ENCODE data around the gene RNF212.
"Not testable (repeated sequence)": the region's sequence is repeated elsewhere in the genome, so short reads cannot be mapped to it uniquely, and the experiment has no call there.

RNF212 gene

DNA sequence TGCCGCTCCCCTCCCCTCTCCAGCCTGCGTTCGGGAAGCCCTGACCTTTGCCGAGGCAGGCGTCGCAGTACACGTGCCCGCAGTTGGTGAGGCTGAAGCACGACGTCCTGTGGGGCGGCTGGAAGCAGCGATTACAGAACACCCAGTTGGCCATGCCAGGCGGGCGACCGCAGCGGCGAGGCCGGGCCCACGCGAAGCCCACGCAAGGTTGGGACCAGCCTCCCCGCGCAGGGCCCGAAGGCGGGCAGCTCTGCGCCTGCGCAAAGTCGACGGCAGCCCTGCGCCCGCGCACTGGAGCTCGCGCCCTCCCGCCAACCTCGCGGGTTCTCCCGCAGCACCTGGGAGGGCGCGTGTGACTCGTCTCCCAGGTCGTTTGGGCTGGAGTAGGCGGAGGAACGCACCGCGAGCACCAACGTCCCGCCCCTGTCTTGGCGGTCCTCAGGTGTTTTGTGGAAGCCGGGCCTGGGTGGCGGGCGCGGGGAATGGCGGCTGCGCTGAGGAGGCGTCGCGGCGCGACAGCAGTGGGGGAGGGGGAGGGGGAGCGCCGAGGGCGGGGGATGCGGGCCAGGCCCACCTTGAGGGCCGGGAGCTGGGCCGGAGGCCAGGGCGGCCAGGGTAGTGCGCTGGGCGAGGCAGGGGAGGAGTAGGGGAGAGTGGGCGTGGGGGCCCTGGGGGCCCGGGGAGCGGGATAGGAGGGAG, at the start of gene RNF212:
RNF212 (minus strand) TSS at position 254 of the 699 bp plus-strand sequence; CDS start at position 154, 100 bp downstream.
- no peak for DNase-seq

DNA sequence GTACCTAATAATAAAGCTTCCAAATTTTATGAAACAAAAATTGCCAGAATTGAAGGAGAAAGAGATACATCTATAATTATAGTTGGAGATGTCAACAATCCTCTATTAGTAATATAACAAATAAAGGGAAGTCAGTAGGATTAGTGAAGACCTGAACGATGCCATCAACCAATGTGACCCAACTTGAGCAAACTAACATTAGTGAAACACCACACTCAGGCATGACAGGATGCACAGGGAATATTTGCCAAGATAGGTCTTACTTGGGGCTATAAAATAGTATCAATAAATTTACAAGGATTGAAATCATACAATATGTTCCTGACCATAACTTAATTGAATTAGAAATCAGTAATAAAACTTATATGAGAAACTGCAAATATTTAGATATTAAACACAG, 47.0 kb upstream of the RNF212 start:
- DNase-seq, result no peak

- DNase-seq, result no peak
Observed at GRCh38 chr4:1156069-1156468, 42.7 kb upstream of the RNF212 start.

- no peak for DNase-seq
Observed at GRCh38 chr4:1155314-1155713, 42.0 kb upstream of the RNF212 start.

DNA sequence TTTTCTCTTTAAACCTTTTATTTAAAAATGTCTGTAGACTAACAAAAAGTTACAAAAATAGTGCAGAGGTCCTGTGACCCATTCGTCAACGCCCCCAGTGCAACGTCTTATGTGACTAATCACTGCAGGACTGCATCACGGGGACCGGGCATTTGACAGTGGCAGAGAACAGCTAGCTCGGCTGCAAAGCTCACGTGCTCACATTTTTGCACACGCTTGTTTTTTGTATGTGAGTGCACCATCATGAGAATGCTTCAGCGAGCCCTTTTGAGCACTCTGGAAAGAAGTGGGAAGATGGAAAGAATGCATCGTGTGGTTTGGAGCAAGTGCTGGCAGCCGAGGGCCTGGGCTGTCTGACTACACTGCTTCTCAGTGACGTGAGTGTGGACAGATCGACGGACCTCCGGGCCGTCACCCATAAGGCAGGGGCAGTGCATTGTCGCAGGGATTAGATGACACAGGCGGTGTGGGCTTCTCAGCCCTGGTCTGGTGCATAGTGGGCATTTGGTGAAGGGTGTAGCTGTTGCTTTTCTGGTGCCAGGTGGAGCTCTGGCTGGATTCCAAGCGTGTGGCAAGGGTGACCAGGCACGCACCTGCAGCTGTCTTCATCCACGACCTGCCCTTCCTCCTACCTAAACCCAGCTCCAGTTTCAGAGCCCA, 41.3 kb upstream of the RNF212 start:
- no peak for DNase-seq

- DNase-seq, result no peak
Observed at GRCh38 chr4:1154126-1154522, 40.8 kb upstream of the RNF212 start.

DNA sequence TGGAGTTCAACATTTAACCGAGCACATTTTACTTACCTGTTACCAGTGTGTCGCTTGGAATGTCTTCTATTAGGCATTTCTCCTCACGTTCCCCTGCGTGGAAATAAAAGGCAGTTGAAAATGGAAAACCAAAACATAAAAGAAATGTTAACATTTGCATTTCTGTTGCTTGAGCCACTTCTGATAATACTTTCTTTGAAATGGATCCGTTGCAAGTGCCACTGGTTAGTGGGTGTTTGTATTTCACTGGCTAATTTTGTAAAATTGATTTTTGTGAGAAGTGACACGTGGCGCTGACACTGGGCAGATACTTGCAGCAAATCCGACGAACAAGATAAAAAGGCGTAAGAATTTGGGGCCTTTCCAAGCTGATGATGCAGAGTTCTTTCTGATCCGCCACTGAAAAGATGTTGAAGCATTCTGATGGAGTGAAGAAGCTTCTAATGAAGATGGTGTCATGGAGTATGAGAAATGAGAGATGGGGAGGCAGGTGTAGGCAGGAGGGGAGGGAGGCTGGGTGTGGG, 40.3 kb upstream of the RNF212 start:
- no peak for DNase-seq

- no peak for DNase-seq
Observed at GRCh38 chr4:1152290-1152689, 38.9 kb upstream of the RNF212 start.

DNA sequence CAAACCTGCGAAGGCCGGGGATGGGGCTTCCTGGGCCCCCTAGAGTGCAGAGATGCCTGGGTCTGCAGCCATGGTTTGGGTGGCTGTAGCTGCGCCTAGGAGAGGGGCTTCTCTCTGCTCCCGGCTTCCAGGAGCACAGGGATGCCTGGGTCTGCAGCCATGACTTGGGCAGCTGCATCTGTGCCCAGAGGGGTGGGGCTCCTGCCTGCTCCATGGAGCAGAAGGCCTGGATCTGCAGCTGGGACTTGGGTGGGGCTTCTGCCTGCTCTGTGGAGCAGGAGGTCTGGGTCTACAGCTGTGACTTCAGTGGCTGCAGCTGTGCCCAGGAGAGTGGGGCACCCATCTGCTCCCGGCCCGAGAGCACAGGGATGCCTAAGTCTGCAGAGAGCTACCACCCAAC, 38.2 kb upstream of the RNF212 start:
- no peak for DNase-seq

DNA sequence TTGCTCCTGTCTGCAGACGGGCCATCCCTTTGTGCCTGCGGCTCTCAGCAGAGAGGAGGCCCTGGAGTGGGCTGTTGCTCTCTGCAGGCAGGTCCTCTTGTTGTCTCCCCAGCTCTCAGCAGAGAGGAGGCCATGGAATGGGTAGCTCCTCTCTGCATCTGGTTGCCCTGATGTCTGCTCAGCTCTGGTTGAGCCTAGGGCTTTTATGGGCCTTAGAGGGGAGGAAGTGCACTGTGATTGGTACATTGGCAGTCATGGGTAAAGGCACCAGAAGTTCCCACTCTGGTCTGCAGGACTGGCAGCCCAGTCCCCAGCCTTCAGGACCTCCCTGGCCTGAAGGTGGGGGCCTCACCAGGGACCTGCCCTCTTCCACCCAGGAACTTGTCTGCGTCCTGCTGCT, 37.5 kb upstream of the RNF212 start:
- no peak for DNase-seq

- DNase-seq, result no peak
Observed at GRCh38 chr4:1139860-1140259, 26.5 kb upstream of the RNF212 start.

DNA sequence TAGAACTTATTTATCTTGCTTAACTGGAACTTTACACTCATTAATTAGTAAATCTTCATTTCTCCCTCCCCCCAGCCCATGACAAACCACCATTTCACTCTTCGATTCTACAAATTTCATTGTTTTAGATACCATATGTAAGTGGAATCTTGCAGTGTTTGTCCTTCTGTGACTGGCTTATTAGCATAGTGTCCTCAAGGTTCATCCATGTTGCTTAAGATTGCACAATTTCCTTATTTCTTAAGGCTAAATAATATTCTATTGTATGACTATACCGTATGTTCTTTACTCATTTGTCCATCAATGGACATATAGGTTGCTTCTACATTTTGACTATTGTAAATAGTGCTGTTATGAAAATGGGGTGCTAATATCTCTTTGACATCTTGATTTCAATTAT, 24.5 kb upstream of the RNF212 start:
- no peak for DNase-seq

GRCh38 chr4:1137063-1137776, 23.9 kb upstream of the RNF212 start:
- DNase-seq, result no peak

DNA sequence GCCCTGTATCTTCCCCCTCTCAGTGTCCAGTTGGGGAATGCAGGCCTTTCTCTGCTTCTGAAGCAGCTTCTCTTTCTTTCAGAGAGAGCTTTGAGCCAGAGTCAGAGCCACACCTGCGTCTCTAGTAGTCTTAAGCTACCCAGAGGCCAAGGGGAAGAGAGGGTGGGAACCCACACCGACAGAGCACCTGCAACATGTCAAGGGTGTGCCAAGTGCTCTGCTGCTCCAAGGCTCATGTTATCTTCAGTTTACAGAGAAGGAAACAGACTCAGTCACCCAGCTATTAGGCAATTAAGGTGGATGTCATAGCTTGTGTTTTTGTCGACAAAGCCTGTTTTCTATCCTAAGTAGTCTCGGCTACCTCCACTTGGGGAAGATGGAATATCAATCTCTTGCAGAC, 22.7 kb upstream of the RNF212 start:
- DNase-seq, result no peak

GRCh38 chr4:1133033-1133432, 19.7 kb upstream of the RNF212 start:
- no peak for DNase-seq

- DNase-seq, result peak in 45 of 51 donors; percentile 5 to 83 (median 29)
Observed at GRCh38 chr4:1130316-1131186, 17.2 kb upstream of the RNF212 start.

- no peak for DNase-seq
Observed at GRCh38 chr4:1126506-1126905, 13.1 kb upstream of the RNF212 start.

- not testable (repeated sequence) for DNase-seq
Observed at GRCh38 chr4:1125466-1125865, 12.1 kb upstream of the RNF212 start.

GRCh38 chr4:1124818-1125217, 11.5 kb upstream of the RNF212 start:
- DNase-seq, result no peak

DNA sequence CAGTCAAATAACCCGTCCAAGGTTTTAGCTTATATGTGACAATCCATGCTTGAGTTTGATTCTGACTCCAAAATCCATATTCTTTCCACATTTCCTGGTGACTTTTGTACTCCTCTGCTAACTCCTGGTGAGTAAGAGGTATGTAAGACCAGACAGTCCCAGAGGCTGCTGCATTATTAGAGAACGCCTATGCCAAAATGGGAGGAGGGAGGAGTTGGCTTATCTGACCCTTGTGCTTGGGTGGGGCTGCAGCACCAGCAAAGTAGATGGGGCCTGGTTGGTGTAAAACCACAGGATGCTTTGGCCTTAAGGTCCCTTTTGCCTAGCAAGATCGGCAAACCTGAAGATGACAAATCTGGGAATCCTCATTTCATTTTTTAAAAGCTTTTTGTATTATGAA, 9.1 kb upstream of the RNF212 start:
- DNase-seq, result no peak

DNA sequence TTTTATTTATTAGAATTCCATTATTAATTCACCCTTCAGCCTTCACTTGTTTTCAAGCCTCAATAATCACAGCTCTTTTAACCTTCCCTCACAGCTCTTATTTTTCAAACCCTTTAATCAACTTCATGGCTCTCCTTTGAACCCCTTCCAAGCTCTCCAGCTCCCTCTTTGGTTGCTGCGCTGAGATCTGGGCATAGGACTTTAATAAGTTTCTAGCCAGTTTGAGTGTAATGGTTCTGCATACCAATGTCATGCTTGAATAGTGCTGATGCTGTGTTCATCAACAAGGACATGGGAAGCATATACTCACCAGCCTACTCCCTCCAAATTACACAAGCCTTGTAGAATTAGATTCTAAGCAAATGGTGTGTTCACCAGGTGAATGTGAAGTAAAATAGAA, 3.5 kb upstream of the RNF212 start:
- peak in 3 of 51 donors; percentile 5 to 32 (median 17) for DNase-seq

Data from hypothalamus (tissue), 51 donors.